GM12872 (cell line): ENCODE results near the gene RAB23.

Experiments used
- CTCF ChIP-seq: IDR thresholded peaks from 3 replicates; pipeline ENCODE4 v1.5.1; 2011; ENCODE audit warnings: low read depth, mild to moderate bottlenecking, low read length, moderate library complexity; ENCODE audit not compliant: insufficient read depth

Gene RAB23

GRCh38 chr6:57173886-57174510, 48.1 kb downstream of the RAB23 start:
- TF ChIP-seq CTCF: no peak

- TF ChIP-seq CTCF: no peak
Observed at GRCh38 chr6:57173056-57173885, 48.8 kb downstream of the RAB23 start.

- no peak for TF ChIP-seq CTCF
Observed at GRCh38 chr6:57172136-57173055, 49.7 kb downstream of the RAB23 start, which contains the start of gene BAG2. Gene BAG2, plus strand, starts transcription at chr6:57172326. Its CDS starts 372 bp downstream, at chr6:57172698.

GRCh38 chr6:57165080-57165479, 57.0 kb downstream of the RAB23 start:
- no peak for TF ChIP-seq CTCF

- no peak for TF ChIP-seq CTCF
Observed at GRCh38 chr6:57163956-57164355, 58.2 kb downstream of the RAB23 start.

GRCh38 chr6:57162516-57162915, 59.6 kb downstream of the RAB23 start:
- no peak for TF ChIP-seq CTCF

GRCh38 chr6:57162028-57162427, 60.1 kb downstream of the RAB23 start:
- no peak for TF ChIP-seq CTCF
